Measurements from ENCODE around the gene NVL.
A peak's percentile ranks its signal among the peaks of the same experiment; 100 is the strongest.

Gene NVL

GRCh38 chr1:224217655-224218623 lies 112.0 kb downstream of the NVL start (continued):
- TF ChIP-seq ZNF362 (tag by site-specific recombination; IDR thresholded peaks at IDR 0.05) (0 out of 2 replicates have a peak, but pooled peaks have one; percentile 34), OSR2 (tag by site-specific recombination; IDR thresholded peaks at IDR 0.05) (0 out of 2 replicates have a peak, but pooled peaks have one; percentile 38), RBAK (tag by site-specific recombination; IDR thresholded peaks at IDR 0.05) (no peak), ZNF423 (tag by site-specific recombination; IDR thresholded peaks at IDR 0.05) (no peak), ZNF16 (tag by site-specific recombination; IDR thresholded peaks at IDR 0.05; ENCODE audit: low read depth) (no peak), EGR2 (tag by site-specific recombination; IDR thresholded peaks at IDR 0.05; ENCODE audit: low read depth) (no peak), GLIS2 (tag by site-specific recombination; IDR thresholded peaks at IDR 0.05) (no peak), ZBTB44 (tag by site-specific recombination; IDR thresholded peaks at IDR 0.05) (0 out of 2 replicates have a peak, but pooled peaks have one; percentile 19), MZF1 (tag by site-specific recombination; IDR thresholded peaks at IDR 0.05; ENCODE audit: borderline replicate concordance) (no peak)

- H3K9me3 ChIP-seq (ENCODE audit: control insufficient read depth, insufficient read depth, low read depth, low read length), result no peaks in the 10 kb centered on the region
- no peaks in the 10 kb centered on the region for H3K36me3 ChIP-seq (ENCODE audit: control insufficient read depth in 2 of 2, insufficient read depth in 1 of 2, low read length in 2 of 2)
- CTCF ChIA-PET, result no interaction called here
- no peak overlapping the region for H3K4me3 ChIP-seq (ENCODE audit: low read depth, low read length)
- POLR2A ChIA-PET, result no interaction called here
- no peak overlapping the region for H3K27ac ChIP-seq (ENCODE audit: extremely low read depth, low read depth, low read length)
- TF ChIP-seq ZNF350 (tag by site-specific recombination; IDR thresholded peaks at IDR 0.05) (no peak), ZNF121 (tag by site-specific recombination; IDR thresholded peaks at IDR 0.05) (peak; percentile 81)
- peaks cover 9% of the 10 kb centered on the region for H3K4me1 ChIP-seq (ENCODE audit: control insufficient read depth, insufficient read depth, low read length)
Measured at GRCh38 chr1:224216382-224216781, 113.6 kb downstream of the NVL start.

- CTCF ChIA-PET, result interaction anchor here (1.2 kb wide), 1 partner anchor 98 kb away, joined by 3 read pairs; no protein-coding TSS in a partner anchor
- Histone ChIP-seq H3K4me1 (ENCODE audit: control insufficient read depth, insufficient read depth, low read length) (peaks cover 9% of the 10 kb centered on the region), H3K4me3 (ENCODE audit: low read depth, low read length) (no peak overlapping the region), H3K36me3 (ENCODE audit: control insufficient read depth in 2 of 2, insufficient read depth in 1 of 2, low read length in 2 of 2) (no peaks in the 10 kb centered on the region), H3K27ac (ENCODE audit: extremely low read depth, low read depth, low read length) (no peak overlapping the region), H3K9me3 (ENCODE audit: control insufficient read depth, insufficient read depth, low read depth, low read length) (no peaks in the 10 kb centered on the region)
- TF ChIP-seq ZNF155 (tag by site-specific recombination; IDR thresholded peaks at IDR 0.05) (no peak), MYNN (tag by site-specific recombination; IDR thresholded peaks at IDR 0.05; ENCODE audit: borderline replicate concordance) (no peak), ZBTB17 (tag by site-specific recombination; IDR thresholded peaks at IDR 0.05) (peak; percentile 54), WT1 (tag by site-specific recombination; IDR thresholded peaks at IDR 0.05) (0 out of 2 replicates have a peak, but pooled peaks have one; percentile 17), ZSCAN5A (tag by site-specific recombination; IDR thresholded peaks at IDR 0.05) (no peak), ZNF692 (tag by site-specific recombination; IDR thresholded peaks at IDR 0.05) (peak; percentile 83; the same call in 1 of the 2 replicates), ZNF157 (tag by site-specific recombination; IDR thresholded peaks at IDR 0.05) (no peak), KLF1 (tag by site-specific recombination; IDR thresholded peaks at IDR 0.05) (peak; percentile 97), ZFP69B (tag by site-specific recombination; IDR thresholded peaks at IDR 0.05) (peak; percentile 83)
- POLR2A ChIA-PET, result interaction anchor here (0.6 to 2.0 kb wide), 3 partner anchors 10 to 117 kb away, joined by 3 to 6 read pairs (median 5); partner anchors contain the start of gene NVL
Measured at GRCh38 chr1:224213438-224214119, 116.4 kb downstream of the NVL start.

Data from HEK293 (cell line).